HL-60 (cell line): Measurements from ENCODE around the gene KY.

Experiments used
- DNase-seq, 2 experiments: peaks; one replicate each; pipeline ENCODE4 v3.0.0-alpha.2; 2010 to 2020; ENCODE audit warnings: low read depth in 1 of 2, low spot score in 1 of 2
- H3K27ac ChIP-seq: fragments of 250-450 bp; sonication (Bioruptor Pico); replicated peaks from 2 replicates; pipeline ENCODE4 v1.5.1; 2020; ENCODE audit warnings: mild to moderate bottlenecking, moderate library complexity
- H3K27me3 ChIP-seq: fragments of 250-450 bp; sonication (Bioruptor Pico); 2 replicates; pipeline ENCODE4 v1.5.1; 2021; ENCODE audit warnings: mild to moderate bottlenecking, moderate library complexity; ENCODE audit not compliant: insufficient read depth, poor library complexity, severe bottlenecking
- H3K4me3 ChIP-seq: replicated peaks from 2 replicates; pipeline ENCODE4 v1.5.1; 2011; ENCODE audit warnings: mild to moderate bottlenecking, control low read depth, low read length; ENCODE audit not compliant: insufficient read depth
- CTCF ChIP-seq: IDR thresholded peaks from one replicate; pipeline ENCODE4 v1.5.1; 2011; ENCODE audit warnings: low read length, control low read depth, inconsistent platforms; ENCODE audit not compliant: insufficient read depth
- GABPA ChIP-seq: IDR thresholded peaks from 2 replicates; pipeline ENCODE4 v1.6.1; 2012; ENCODE audit warnings: low read depth
- POLR2AphosphoS5 ChIP-seq: IDR thresholded peaks from 2 replicates; pipeline ENCODE4 v1.6.1; 2012; ENCODE audit warnings: low read depth
- REST ChIP-seq: IDR thresholded peaks from 2 replicates; pipeline ENCODE4 v1.6.1; 2012; ENCODE audit warnings: low read depth; ENCODE audit not compliant: insufficient replicate concordance
- SPI1 ChIP-seq: IDR thresholded peaks from 2 replicates; pipeline ENCODE4 v1.6.1; 2012; ENCODE audit warnings: low read depth, mild to moderate bottlenecking, borderline replicate concordance

Gene KY

GRCh38 chr3:134600685-134601463 is 49.9 kb downstream of the KY start:
- no peak overlapping the region for H3K27ac ChIP-seq
- peak; percentile 45 to 80 for DNase-seq
- TF ChIP-seq GABPA = no peak
- TF ChIP-seq POLR2AphosphoS5 = no peak
- TF ChIP-seq CTCF = peak; percentile 78
- TF ChIP-seq REST = peak; percentile 89
- no peak for TF ChIP-seq SPI1
- no peak overlapping the region for H3K4me3 ChIP-seq
- H3K27me3 ChIP-seq = no peaks in the 10 kb centered on the region

- no peaks in the 10 kb centered on the region for H3K27me3 ChIP-seq
- no peak for DNase-seq
- H3K4me3 ChIP-seq = no peak overlapping the region
- TF ChIP-seq REST (no peak), GABPA (no peak), CTCF (no peak), SPI1 (no peak), POLR2AphosphoS5 (no peak)
- no peak overlapping the region for H3K27ac ChIP-seq
Observed at GRCh38 chr3:134600206-134600605, 50.6 kb downstream of the KY start.

- H3K27me3 ChIP-seq = no peaks in the 10 kb centered on the region
- TF ChIP-seq CTCF (no peak), GABPA (no peak), POLR2AphosphoS5 (no peak), SPI1 (peak; percentile 61; the same call in 1 of the 2 replicates)
- DNase-seq = no peak
- no peak overlapping the region for H3K4me3 ChIP-seq
- no peak overlapping the region for H3K27ac ChIP-seq
Observed at GRCh38 chr3:134598763-134599545, 51.9 kb downstream of the KY start.
